OCI-LY7 (cell line): ENCODE data around the gene KCNT1.

ENCODE experiments used
- CTCF ChIP-seq: fragments of 200-600 bp; sonication (generic); conservative IDR thresholded peaks from 2 replicates; pipeline ENCODE4 v1.5.1; 2014; ENCODE audit warnings: mild to moderate bottlenecking, antibody characterized with exemption, low read length, moderate library complexity, mixed read lengths
- EZH2phosphoT487 ChIP-seq: fragments of 200-600 bp; sonication (generic); IDR thresholded peaks from 2 replicates; pipeline ENCODE4 v1.6.1; 2018; ENCODE audit warnings: low read depth, borderline replicate concordance, mild to moderate bottlenecking, mixed run types, antibody characterized with exemption, low read length, moderate library complexity, mixed read lengths

GRCh38 chr9:135734616-135735144 lies 32.7 kb downstream of the KCNT1 start:
- TF ChIP-seq CTCF (no peak), EZH2phosphoT487 (no peak)
